Spleen (tissue), 11 donors: Measurements from ENCODE around the gene ABTB2. TPM values are rescaled to one million over a fixed set of nuclear protein-coding genes. Genes with fewer than 3 reads are reported as not detected.

Source experiments
- DNase-seq: peaks from one replicate; pipeline ENCODE4 v3.0.0-alpha.2; 2020
- H3K27ac ChIP-seq, 8 donors: fragments of 200-600 bp; sonication (generic) in 7 of 8; 1 replicate in 4 of 8; 2 replicates in 4 of 8; pipeline versions ENCODE4 v1.5.0 to v1.8.0; 2016 to 2021; ENCODE audit warnings: inconsistent platforms in 4 of 8, mild to moderate bottlenecking in 4 of 8, moderate library complexity in 1 of 8
- H3K27me3 ChIP-seq, 7 donors: fragments of 200-600 bp; sonication (generic) in 6 of 7; replicated peaks in 1 of 7; 1 replicate in 4 of 7; 2 replicates in 3 of 7; pipeline versions ENCODE4 v1.5.0 to v1.8.0; 2016 to 2021; ENCODE audit warnings: inconsistent platforms in 3 of 7, mild to moderate bottlenecking in 1 of 7
- H3K36me3 ChIP-seq, 6 donors: fragments of 200-600 bp; sonication (generic) in 5 of 6; 1 replicate in 4 of 6; 2 replicates in 2 of 6; pipeline versions ENCODE4 v1.5.0 to v1.8.0; 2016 to 2021; ENCODE audit warnings: inconsistent platforms in 2 of 6
- H3K4me1 ChIP-seq, 6 donors: fragments of 200-600 bp; sonication (generic) in 5 of 6; 1 replicate in 3 of 6; 2 replicates in 3 of 6; pipeline versions ENCODE4 v1.5.0 to v1.8.0; 2016 to 2021; ENCODE audit warnings: inconsistent platforms in 3 of 6
- H3K4me3 ChIP-seq, 8 donors: fragments of 200-600 bp; sonication (generic) in 7 of 8; 1 replicate in 4 of 8; 2 replicates in 4 of 8; pipeline versions ENCODE4 v1.5.0 to v1.8.0; 2016 to 2021; ENCODE audit warnings: inconsistent platforms in 4 of 8, mild to moderate bottlenecking in 4 of 8, moderate library complexity in 2 of 8
- H3K9me3 ChIP-seq, 8 donors: fragments of 200-600 bp; sonication (generic) in 7 of 8; 1 replicate in 4 of 8; 2 replicates in 4 of 8; pipeline versions ENCODE4 v1.5.0 to v1.8.0; 2016 to 2021; ENCODE audit warnings: inconsistent platforms in 4 of 8
- POLR2A ChIP-seq, 3 donors: fragments of 450-650 bp; IDR thresholded peaks; one replicate each; pipeline ENCODE4 v1.5.1; 2017; ENCODE audit warnings: antibody characterized with exemption in 3 of 3, mild to moderate bottlenecking in 1 of 3
- POLR2AphosphoS5 ChIP-seq, 3 donors: sonication (generic); formaldehyde crosslinking; IDR thresholded peaks; one replicate each; pipeline ENCODE4 v1.5.1; 2017; ENCODE audit warnings: antibody characterized with exemption in 3 of 3
- WGBS, 5 donors: extraction: QIAGEN DNeasy Blood & Tissue Kit in 3 of 5; methylation state at CpG; one replicate each; pipeline versions ENCODE4 v1.1.5 to v1.1.7; 2013 to 2018; 5-methylcytosine and 5-hydroxymethylcytosine counted together
- intact Hi-C: fragments of 100-400 bp; cut with DNase I; formaldehyde crosslinking; loops from one replicate; pipeline ENCODE4 v1.15.0; 2023; ENCODE audit warnings: low total_unique reads
- polyA plus RNA-seq, 3 donors: library from polyadenylated mRNA; stranded (reverse); fragments of 200-250 nt; gene quantifications; one replicate each; pipeline ENCODE4 v1.2.1, GENCODE V29; 2013
- total RNA-seq, 7 donors: library from RNA; depleted of rRNA in 3 of 7; stranded (reverse); fragments of >200 nt in 3 of 7; fragmentation: NEBNext Ultra II Directional in 4 of 7; extraction: Animal tissue kit (Norgen Biotek cat#: 25700) in 4 of 7; gene quantifications; one replicate each; pipeline versions ENCODE4 v1.1.0 to v1.2.1, GENCODE V29; 2016 to 2021
- TF ChIP-seq, protein P1 (sequence below), 11 experiments: fragments of 200-600 bp in 7 of 11; fragments of 450-650 bp in 4 of 11; sonication (generic) in 4 of 11; IDR thresholded peaks in 8 of 11; conservative IDR thresholded peaks in 3 of 11; 1 replicate in 7 of 11; 2 replicates in 4 of 11; pipeline versions ENCODE4 v1.4.0 to v1.8.0; 2016 to 2021; ENCODE audit warnings: antibody characterized with exemption in 11 of 11, inconsistent platforms in 4 of 11, mild to moderate bottlenecking in 1 of 11
- donor health status: healthy with polysubstance abuse.
- donor health status: DM: no; HTN: no; CAD: no; lungs with moderate emphysema.
- donor health status: DM: no; HTN: no; CAD: no.
- donor health status: Bipolar disorder and iron deficiency.
- donor health status: healthy.
- donor health status: DM: no; HTN: no; CAD: no.
- donor health status: DM: yes; HTN: yes; CAD: no.

Gene ABTB2
- total and polyA plus RNA-seq, 10 donors: 0.41 to 2.9 (median 1.7) TPM

DNA sequence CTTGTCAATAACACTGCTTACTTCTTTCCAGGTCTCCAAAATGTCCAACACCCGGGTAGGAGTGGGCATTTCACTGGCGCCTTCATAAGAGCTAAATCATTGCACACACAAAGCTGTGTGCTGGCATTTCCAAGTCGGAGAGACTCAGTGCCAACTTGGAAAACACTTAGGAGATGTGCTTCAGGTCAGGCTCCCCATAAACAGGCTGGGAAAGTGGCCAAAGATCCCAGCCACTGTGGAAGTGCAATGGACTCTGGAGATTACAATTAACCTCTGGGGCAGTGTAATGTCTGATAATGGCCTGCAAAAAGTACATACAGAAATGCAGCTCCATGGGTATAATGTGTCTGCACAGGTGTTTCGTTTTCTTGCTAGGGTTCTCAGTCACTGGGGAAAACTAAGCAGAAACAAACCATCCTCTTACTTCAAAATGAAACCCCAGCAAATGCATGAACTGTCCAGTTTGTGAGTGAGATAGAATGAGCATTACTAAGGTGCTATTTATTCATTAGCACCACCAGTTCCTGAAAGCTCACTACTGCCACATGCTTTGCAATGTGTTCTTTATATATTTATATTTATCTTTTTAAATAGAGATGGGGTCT lies 79.0 kb downstream of the ABTB2 start:
- TF ChIP-seq POLR2AphosphoS5 (IDR thresholded peaks at IDR 0.05) (no peak), POLR2A (IDR thresholded peaks at IDR 0.05) (no peak)
- TF ChIP-seq, protein P1, sequence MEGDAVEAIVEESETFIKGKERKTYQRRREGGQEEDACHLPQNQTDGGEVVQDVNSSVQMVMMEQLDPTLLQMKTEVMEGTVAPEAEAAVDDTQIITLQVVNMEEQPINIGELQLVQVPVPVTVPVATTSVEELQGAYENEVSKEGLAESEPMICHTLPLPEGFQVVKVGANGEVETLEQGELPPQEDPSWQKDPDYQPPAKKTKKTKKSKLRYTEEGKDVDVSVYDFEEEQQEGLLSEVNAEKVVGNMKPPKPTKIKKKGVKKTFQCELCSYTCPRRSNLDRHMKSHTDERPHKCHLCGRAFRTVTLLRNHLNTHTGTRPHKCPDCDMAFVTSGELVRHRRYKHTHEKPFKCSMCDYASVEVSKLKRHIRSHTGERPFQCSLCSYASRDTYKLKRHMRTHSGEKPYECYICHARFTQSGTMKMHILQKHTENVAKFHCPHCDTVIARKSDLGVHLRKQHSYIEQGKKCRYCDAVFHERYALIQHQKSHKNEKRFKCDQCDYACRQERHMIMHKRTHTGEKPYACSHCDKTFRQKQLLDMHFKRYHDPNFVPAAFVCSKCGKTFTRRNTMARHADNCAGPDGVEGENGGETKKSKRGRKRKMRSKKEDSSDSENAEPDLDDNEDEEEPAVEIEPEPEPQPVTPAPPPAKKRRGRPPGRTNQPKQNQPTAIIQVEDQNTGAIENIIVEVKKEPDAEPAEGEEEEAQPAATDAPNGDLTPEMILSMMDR (IDR thresholded peaks at IDR 0.05 in 8 of 11, conservative IDR thresholded peaks at IDR 0.05 in 3 of 11): no peak
- 60 to 81% (median 79%) methylated on average over 4 of the region's 4 CpGs for WGBS, 5 donors
- no peak for DNase-seq
- no peak overlapping the region for H3K27ac ChIP-seq
- no peak overlapping the region for H3K4me3 ChIP-seq
- H3K4me1 ChIP-seq: no peaks in the 10 kb centered on the region
- H3K36me3 ChIP-seq: no peaks in the 10 kb centered on the region
- H3K9me3 ChIP-seq: no peaks in the 10 kb centered on the region
- H3K27me3 ChIP-seq: no peaks in the 10 kb centered on the region
- intact Hi-C loops: no loop called here

DNA sequence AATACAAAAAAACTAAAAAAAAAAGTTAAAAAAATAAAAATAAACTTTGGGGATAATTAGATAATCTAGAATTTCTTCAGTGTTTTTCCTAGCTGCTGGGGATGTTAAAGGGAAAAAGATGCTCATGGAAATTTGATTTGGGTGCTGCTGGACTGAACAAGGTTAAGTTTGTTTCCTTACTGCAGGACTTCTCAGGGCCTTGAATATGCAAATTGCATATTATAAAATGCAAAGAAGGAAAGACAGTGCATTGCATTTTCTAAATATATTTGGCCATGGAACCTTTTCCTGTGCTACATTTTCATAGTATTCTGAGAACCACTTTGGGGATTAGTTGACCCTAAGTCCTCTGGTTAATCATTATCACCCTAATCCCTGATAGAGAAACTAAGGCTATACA lies 79.6 kb downstream of the ABTB2 start:
- Histone ChIP-seq H3K27me3 (no peaks in the 10 kb centered on the region), H3K4me1 (no peaks in the 10 kb centered on the region), H3K36me3 (no peaks in the 10 kb centered on the region), H3K9me3 (no peaks in the 10 kb centered on the region), H3K4me3 (no peak overlapping the region), H3K27ac (no peak overlapping the region)
- TF ChIP-seq POLR2A (IDR thresholded peaks at IDR 0.05) (no peak), POLR2AphosphoS5 (IDR thresholded peaks at IDR 0.05) (no peak)
- TF ChIP-seq, protein P1 (IDR thresholded peaks at IDR 0.05 in 8 of 11, conservative IDR thresholded peaks at IDR 0.05 in 3 of 11): no peak
- intact Hi-C loops: no loop called here
- no peak for DNase-seq

DNA sequence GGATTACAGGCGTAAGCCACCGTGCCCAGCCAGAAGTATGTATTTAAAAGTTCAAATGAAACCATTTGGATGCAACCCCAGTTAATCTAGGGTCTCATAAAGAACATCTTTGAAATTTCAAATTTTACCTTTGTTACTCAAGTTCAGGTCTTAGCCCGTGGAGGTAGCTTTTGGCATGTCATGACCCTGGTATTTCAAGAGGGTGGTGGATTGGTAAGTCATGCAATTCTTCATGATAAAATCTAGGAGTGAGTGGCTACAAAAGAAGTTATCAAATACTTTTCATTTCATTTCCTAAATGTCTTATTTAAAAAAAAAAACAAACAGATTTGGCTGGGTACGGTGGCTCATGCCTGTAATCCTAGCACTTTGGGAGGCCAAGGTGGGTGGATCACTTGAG lies 80.6 kb downstream of the ABTB2 start:
- Histone ChIP-seq H3K27me3 (no peaks in the 10 kb centered on the region), H3K4me3 (no peak overlapping the region), H3K9me3 (no peaks in the 10 kb centered on the region), H3K36me3 (no peaks in the 10 kb centered on the region), H3K4me1 (no peaks in the 10 kb centered on the region), H3K27ac (no peak overlapping the region)
- intact Hi-C loops: no loop called here
- TF ChIP-seq POLR2AphosphoS5 (IDR thresholded peaks at IDR 0.05) (no peak), POLR2A (IDR thresholded peaks at IDR 0.05) (no peak)
- TF ChIP-seq, protein P1 (IDR thresholded peaks at IDR 0.05 in 8 of 11, conservative IDR thresholded peaks at IDR 0.05 in 3 of 11): no peak
- 89 to 93% (median 90%) methylated on average over 4 of the region's 4 CpGs for WGBS, 5 donors
- DNase-seq: no peak

DNA sequence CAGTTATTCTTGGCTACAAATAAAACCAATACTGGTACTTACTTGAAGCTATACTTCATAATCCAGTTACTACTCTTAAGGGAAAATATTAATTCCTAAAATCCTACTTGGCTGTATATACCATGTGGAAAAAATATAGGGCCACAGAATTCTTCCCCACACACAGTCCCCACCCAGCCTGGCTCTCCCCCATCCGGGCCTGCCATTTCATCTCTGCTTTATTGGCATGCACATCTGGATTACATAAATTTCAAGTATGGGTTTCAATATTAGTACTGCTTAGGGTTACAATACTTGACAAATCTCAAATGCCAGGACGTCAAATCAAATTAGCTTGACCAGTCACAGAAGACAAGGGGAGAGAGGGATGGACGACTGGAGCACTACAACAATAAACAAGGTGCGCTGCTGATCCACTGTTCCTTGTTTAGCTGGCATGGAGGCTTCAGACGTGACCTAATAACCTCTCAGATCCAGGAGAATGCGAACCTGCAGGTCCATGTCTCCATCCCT lies 81.4 kb downstream of the ABTB2 start:
- intact Hi-C loops: no loop called here
- H3K27ac ChIP-seq: no peak overlapping the region
- no peak overlapping the region for H3K4me3 ChIP-seq
- no peaks in the 10 kb centered on the region for H3K4me1 ChIP-seq
- no peaks in the 10 kb centered on the region for H3K9me3 ChIP-seq
- DNase-seq: no peak
- no peaks in the 10 kb centered on the region for H3K36me3 ChIP-seq
- no peak for TF ChIP-seq POLR2AphosphoS5 (IDR thresholded peaks at IDR 0.05)
- TF ChIP-seq POLR2A (IDR thresholded peaks at IDR 0.05): no peak
- TF ChIP-seq, protein P1 (IDR thresholded peaks at IDR 0.05 in 8 of 11, conservative IDR thresholded peaks at IDR 0.05 in 3 of 11): no peak
- H3K27me3 ChIP-seq: no peaks in the 10 kb centered on the region
- 82 to 88% (median 87%) methylated on average over 6 of the region's 6 CpGs for WGBS, 5 donors
